22Rv1 (cell line): ENCODE data around the gene CCDC57.

Source experiments
- H3K27ac ChIP-seq: fragments of 450-650 bp; 2 replicates; pipeline ENCODE4 v1.5.1; 2017
- ZFX ChIP-seq: fragments of 450-650 bp; IDR thresholded peaks from 2 replicates; pipeline ENCODE4 v1.6.1; 2017; ENCODE audit warnings: antibody characterized with exemption, borderline replicate concordance
- TF ChIP-seq, protein P1 (sequence below): fragments of 450-650 bp; IDR thresholded peaks from 2 replicates; pipeline ENCODE4 v1.5.1; 2017; ENCODE audit warnings: mild to moderate bottlenecking

CCDC57 gene

DNA sequence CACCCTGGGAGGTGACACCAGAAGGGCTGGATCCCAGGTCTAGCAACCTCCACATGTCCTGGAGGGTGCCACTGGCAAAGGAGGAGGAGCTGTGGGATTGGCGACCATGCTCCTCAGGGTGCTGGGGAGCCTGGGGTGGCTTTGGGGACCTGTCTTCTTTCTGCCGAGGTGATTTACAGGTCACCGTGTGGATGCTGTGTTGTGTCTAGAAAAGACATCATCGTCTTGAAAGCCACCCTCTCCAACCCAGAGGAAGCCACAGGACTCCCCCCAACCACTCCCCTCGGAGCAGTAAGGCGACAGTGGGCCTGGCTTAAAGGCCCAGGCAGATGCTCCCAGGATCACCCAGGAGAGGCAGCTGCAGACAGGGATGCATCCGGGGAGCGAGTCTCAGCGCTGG is 84.9 kb downstream of the CCDC57 start:
- no peak for TF ChIP-seq ZFX
- TF ChIP-seq, protein P1, sequence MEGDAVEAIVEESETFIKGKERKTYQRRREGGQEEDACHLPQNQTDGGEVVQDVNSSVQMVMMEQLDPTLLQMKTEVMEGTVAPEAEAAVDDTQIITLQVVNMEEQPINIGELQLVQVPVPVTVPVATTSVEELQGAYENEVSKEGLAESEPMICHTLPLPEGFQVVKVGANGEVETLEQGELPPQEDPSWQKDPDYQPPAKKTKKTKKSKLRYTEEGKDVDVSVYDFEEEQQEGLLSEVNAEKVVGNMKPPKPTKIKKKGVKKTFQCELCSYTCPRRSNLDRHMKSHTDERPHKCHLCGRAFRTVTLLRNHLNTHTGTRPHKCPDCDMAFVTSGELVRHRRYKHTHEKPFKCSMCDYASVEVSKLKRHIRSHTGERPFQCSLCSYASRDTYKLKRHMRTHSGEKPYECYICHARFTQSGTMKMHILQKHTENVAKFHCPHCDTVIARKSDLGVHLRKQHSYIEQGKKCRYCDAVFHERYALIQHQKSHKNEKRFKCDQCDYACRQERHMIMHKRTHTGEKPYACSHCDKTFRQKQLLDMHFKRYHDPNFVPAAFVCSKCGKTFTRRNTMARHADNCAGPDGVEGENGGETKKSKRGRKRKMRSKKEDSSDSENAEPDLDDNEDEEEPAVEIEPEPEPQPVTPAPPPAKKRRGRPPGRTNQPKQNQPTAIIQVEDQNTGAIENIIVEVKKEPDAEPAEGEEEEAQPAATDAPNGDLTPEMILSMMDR = no peak
- no peak overlapping the region for H3K27ac ChIP-seq

DNA sequence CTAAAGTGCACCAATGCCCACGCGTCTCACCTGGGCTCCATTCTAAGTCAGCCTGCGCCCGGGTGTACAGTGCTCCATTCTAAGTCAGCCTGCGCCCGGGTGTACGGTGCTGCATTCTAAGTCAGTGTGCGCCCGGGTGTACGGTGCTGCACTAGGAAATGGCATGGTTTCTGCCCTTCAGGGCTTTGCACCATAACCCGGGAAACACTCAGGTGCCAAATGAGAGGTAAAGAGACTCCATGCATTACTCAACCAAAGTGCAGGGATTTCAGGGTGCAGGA is 85.4 kb downstream of the CCDC57 start:
- TF ChIP-seq, protein P1 = no peak
- no peak for TF ChIP-seq ZFX

DNA sequence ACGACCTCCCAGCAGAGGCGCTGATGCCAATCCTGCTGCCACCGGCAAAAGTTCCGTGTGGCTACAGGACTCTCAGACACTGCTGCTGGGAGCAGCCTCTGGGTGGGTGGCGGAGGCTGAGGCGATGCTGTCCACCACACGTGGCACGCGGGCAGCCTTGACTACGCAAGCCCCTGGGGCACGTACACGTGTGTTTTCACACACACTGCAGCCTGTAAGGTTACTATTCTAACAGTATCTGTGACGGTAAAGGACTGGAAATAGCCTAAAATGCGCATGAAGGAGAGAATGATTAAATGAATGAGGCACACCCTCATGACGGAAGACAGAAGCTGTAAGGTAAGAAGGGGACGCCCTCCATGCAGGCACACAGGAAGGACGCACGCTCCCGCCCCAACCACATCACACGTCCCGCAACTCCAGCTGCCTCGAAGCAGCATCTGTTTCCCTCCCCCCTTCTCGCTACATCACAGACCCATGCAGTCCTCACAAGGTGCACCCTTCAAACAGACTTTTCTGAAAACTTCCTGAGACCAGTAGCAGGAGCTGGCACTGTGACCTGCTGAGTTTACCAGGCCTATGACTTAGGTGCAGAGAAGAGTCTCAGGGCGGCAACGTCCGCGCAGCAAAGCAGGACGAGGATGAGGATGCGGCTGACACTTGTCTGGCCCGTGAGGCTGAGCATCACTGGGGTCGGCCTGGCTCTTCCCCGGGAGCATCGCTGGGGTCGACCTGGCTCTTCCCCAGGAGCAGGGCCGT is 85.9 kb downstream of the CCDC57 start:
- H3K27ac ChIP-seq = no peak overlapping the region
- no peak for TF ChIP-seq ZFX
- TF ChIP-seq, protein P1 = no peak

More for the DNA sequence above, 85.4 kb downstream of the CCDC57 start:
- no peak overlapping the region for H3K27ac ChIP-seq

DNA sequence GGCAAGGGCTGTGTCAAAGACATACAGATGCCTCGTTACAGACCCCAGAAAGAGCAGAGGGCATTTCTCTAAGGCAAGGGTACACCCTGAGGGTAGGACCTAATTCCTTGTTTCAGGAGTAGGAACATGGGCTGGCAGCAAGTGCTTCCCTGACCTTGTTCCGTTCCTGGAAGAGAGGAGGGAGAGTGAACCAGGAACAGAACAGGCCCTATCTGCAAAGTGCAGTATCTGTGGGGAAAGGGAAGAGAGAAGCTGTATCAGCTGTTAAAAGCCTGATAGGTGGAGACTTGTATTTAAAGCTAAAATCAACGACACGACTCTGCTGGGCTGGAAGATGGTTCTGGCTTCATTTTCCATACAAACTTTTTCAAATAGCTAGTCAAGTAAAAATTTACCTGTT is 88.5 kb downstream of the CCDC57 start:
- TF ChIP-seq ZFX = no peak
- TF ChIP-seq, protein P1 = no peak
- no peak overlapping the region for H3K27ac ChIP-seq

DNA sequence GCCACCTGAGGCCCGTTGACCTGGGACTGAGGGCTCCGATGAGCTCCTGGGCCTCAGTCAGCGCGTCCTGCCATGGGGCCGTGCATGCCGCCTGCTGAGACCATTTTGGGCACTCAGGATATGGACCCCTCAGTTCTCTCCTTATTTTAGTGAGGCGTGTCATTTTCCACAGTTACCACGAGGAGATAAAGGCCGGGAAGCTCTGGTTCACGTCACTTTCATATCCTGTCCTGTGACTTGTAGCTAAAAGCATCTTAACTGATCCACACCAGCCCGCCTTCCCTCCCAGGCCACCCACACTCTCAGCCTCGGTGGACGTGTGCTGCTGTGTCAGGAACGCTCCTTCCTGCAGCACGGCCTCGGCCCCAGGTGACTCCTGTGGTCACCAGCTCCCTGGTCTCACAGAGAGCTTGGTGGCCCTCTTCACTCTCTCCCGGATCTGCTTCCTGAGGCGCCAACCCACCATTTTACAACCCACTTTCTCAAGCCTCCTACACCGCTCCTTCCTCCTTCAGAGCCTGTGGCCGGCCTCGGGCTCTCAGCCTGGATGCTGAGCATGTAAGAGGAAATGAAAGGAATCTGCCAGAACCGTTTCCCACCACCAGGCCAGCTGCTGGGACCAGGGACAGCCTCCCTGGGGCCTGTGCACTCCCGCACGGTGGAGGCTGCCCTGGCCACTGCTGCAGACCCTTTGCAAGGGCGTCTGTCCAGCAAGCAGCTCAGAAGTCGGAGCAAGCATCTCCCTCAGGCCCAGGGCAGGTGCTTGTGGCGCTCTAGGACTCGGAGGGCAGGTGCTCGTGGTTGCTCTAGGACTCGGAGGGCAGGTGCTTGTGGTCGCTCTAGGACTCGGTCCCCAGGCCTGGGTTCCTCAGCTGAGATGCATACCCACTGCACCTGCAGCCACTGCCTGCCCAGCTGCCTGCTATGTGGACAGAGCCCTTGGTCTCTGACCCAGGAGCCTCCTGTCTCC is 90.7 kb downstream of the CCDC57 start:
- TF ChIP-seq, protein P1 = no peak
- no peak for TF ChIP-seq ZFX

DNA sequence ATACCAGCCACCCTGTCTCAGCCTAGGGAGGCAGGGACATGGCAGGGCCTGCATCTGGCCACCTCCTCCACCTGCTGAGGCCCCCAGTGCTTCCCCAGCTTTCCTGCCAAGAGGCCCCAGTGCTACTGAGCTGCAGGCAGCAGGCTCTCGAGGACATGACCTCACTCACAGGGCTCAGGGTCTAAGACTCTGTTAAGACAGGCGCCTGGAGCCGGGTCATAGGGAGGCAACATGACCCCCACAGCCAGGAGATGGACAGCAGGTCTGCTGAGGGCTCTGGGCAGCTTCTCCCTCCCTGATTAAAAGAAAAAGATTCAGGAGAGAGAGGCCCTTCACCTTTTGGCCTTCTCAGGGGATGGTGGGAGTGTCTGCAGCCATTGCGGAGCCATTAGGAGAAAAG is 91.4 kb downstream of the CCDC57 start:
- TF ChIP-seq ZFX = no peak
- TF ChIP-seq, protein P1 = no peak

More for the DNA sequence above, 90.7 kb downstream of the CCDC57 start:
- no peak overlapping the region for H3K27ac ChIP-seq

DNA sequence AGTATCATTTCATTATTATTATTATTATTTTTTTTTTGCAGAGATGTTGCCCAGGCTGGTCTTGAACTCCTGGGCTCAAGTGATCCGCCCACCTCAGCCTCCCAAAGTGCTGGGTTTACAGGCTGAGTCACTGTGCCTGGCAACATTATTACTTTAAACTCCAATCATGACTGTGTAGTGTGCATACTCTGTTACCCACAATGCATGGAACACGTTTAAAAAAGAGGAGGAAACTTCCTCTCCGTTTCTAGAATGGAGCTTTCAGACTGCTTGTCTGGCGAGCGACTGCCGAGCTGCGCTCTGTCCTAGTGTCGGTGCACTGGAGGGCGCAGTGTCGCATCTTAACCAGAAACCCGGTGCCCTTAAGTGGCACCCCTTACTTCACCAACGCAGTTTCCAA is 92.5 kb downstream of the CCDC57 start:
- no peak for TF ChIP-seq ZFX
- TF ChIP-seq, protein P1 = no peak

More for the DNA sequence above, 91.4 kb downstream of the CCDC57 start:
- H3K27ac ChIP-seq = no peak overlapping the region

More for the DNA sequence above, 92.5 kb downstream of the CCDC57 start:
- H3K27ac ChIP-seq = no peak overlapping the region
